IMR-90 (cell line): Measurements from ENCODE around the gene POLR1H. TPM values are rescaled to one million over a fixed set of nuclear protein-coding genes. Genes with fewer than 3 reads are reported as not detected.

ENCODE experiments used
- ATAC-seq: fragments of 200-7000 bp; cut with Tn5 transposase; 2 replicates; pipeline ENCODE4 v1.9.1; 2020; ENCODE audit warnings: low read depth, mild to moderate bottlenecking, moderate library complexity
- BruUV-seq: library from RNA; stranded (reverse); fragments of 400-500 nt; replicated peaks from 2 replicates; lab custom pipeline; 2021; lab: Mats Ljungman, UMichigan
- CTCF ChIA-PET: fragments of 300-600 bp; formaldehyde crosslinking; extraction: SDS; loops from one replicate; lab custom pipeline; 2021; ENCODE audit warnings: antibody characterized with exemption; lab: Yijun Ruan, JAX
- POLR2A ChIA-PET: fragments of 300-600 bp; sonication (Branson Sonifier 250); formaldehyde crosslinking; loops from one replicate; lab custom pipeline; 2022; ENCODE audit warnings: antibody characterized with exemption; ENCODE audit not compliant: unreplicated experiment; lab: Charles Lee
- DNase-seq: peaks from one replicate; pipeline ENCODE4 v3.0.0; 2013
- H2AFZ ChIP-seq: replicated peaks from 2 replicates; pipeline ENCODE3; 2013; ENCODE audit warnings: low read length, mild to moderate bottlenecking; ENCODE audit not compliant: poor library complexity
- H2AK5ac ChIP-seq: 2 replicates; pipeline ENCODE4 v1.6.1; 2013; ENCODE audit warnings: low read depth, low read length, inconsistent platforms
- H2AK9ac ChIP-seq: replicated peaks from 2 replicates; pipeline ENCODE3; 2013; ENCODE audit warnings: mild to moderate bottlenecking, low read depth, low read length, moderate library complexity; ENCODE audit not compliant: poor library complexity
- H2BK120ac ChIP-seq: 2 replicates; pipeline ENCODE4 v1.6.1; 2013; ENCODE audit warnings: low read depth, low read length, inconsistent platforms
- H2BK15ac ChIP-seq: 3 replicates; pipeline ENCODE4 v1.6.1; 2013; ENCODE audit warnings: low read depth, low read length, inconsistent platforms
- H2BK20ac ChIP-seq: 2 replicates; pipeline ENCODE4 v1.6.1; 2013; ENCODE audit warnings: low read depth, mild to moderate bottlenecking, inconsistent platforms, low read length, moderate library complexity
- H2BK5ac ChIP-seq: 2 replicates; pipeline ENCODE4 v1.6.1; 2013; ENCODE audit warnings: mild to moderate bottlenecking, low read depth, low read length, inconsistent platforms; ENCODE audit not compliant: poor library complexity, severe bottlenecking
- H3K14ac ChIP-seq: replicated peaks from 2 replicates; pipeline ENCODE4 v1.6.1; 2013; ENCODE audit warnings: low read depth, low read length, inconsistent platforms
- H3K18ac ChIP-seq: 2 replicates; pipeline ENCODE4 v1.6.1; 2013; ENCODE audit warnings: low read depth, low read length, control low read depth
- H3K23ac ChIP-seq: 2 replicates; pipeline ENCODE4 v1.6.1; 2013; ENCODE audit warnings: low read depth, low read length, inconsistent platforms
- H3K27ac ChIP-seq: 2 replicates; pipeline ENCODE4 v1.5.1; 2013; ENCODE audit warnings: mild to moderate bottlenecking, control low read depth, low read length; ENCODE audit not compliant: insufficient read depth
- H3K27me3 ChIP-seq: 2 replicates; pipeline ENCODE4 v1.6.1; 2013; ENCODE audit warnings: low read length; ENCODE audit not compliant: control insufficient read depth, insufficient read depth
- H3K36me3 ChIP-seq: 2 replicates; pipeline ENCODE4 v1.6.1; 2013; ENCODE audit warnings: low read length, mixed read lengths; ENCODE audit not compliant: control insufficient read depth, insufficient read depth
- H3K4ac ChIP-seq: 2 replicates; pipeline ENCODE4 v1.6.1; 2013; ENCODE audit warnings: low read depth, low read length, inconsistent platforms
- H3K4me1 ChIP-seq: 2 replicates; pipeline ENCODE4 v1.6.1; 2013; ENCODE audit warnings: low read length, mixed read lengths; ENCODE audit not compliant: control insufficient read depth, insufficient read depth
- H3K4me2 ChIP-seq: 2 replicates; pipeline ENCODE4 v1.6.1; 2013; ENCODE audit warnings: low read depth, mild to moderate bottlenecking, control low read depth, low read length, moderate library complexity
- H3K4me3 ChIP-seq: 2 replicates; pipeline ENCODE4 v1.5.1; 2013; ENCODE audit warnings: low read depth, mild to moderate bottlenecking, control low read depth, low read length, moderate library complexity; ENCODE audit not compliant: insufficient read depth
- H3K56ac ChIP-seq: 2 replicates; pipeline ENCODE4 v1.6.1; 2013; ENCODE audit warnings: low read length, inconsistent platforms; ENCODE audit not compliant: insufficient read depth; ENCODE audit errors: extremely low read depth
- H3K79me1 ChIP-seq, 2 experiments: 2 replicates each; pipeline ENCODE4 v1.6.1; 2013; ENCODE audit warnings: low read length in 2 of 2, inconsistent platforms in 1 of 2, low read depth in 1 of 2
- H3K9ac ChIP-seq: 2 replicates; pipeline ENCODE4 v1.6.1; 2013; ENCODE audit warnings: low read depth, low read length, control low read depth
- H3K9me1 ChIP-seq: 2 replicates; pipeline ENCODE4 v1.6.1; 2013; ENCODE audit warnings: low read length, inconsistent platforms; ENCODE audit not compliant: insufficient read depth
- H3K9me3 ChIP-seq: 2 replicates; pipeline ENCODE4 v1.6.1; 2013; ENCODE audit warnings: low read length; ENCODE audit not compliant: control insufficient read depth, insufficient read depth
- H4K20me1 ChIP-seq: 2 replicates; pipeline ENCODE4 v1.6.1; 2013; ENCODE audit warnings: low read length, inconsistent platforms; ENCODE audit not compliant: insufficient read depth
- H4K5ac ChIP-seq: 2 replicates; pipeline ENCODE4 v1.6.1; 2013; ENCODE audit warnings: mild to moderate bottlenecking, low read depth, low read length, control low read depth
- H4K8ac ChIP-seq, 2 experiments: 2 replicates each; pipeline ENCODE4 v1.6.1; 2013; ENCODE audit warnings: low read depth in 2 of 2, low read length in 2 of 2, control low read depth in 1 of 2, inconsistent platforms in 1 of 2
- H4K91ac ChIP-seq: 2 replicates; pipeline ENCODE4 v1.6.1; 2013; ENCODE audit warnings: low read depth, low read length, inconsistent platforms; ENCODE audit not compliant: insufficient read depth
- CEBPB ChIP-seq: IDR thresholded peaks from 2 replicates; pipeline ENCODE4 v1.6.1; 2012; ENCODE audit warnings: low read depth, low read length, improper control_type of control experiment
- CHD1 ChIP-seq: IDR thresholded peaks from 2 replicates; pipeline ENCODE4 v1.6.1; 2012; ENCODE audit warnings: low read depth, low read length, improper control_type of control experiment
- FOS ChIP-seq: fragments of 150-350 bp; IDR thresholded peaks from 2 replicates; pipeline ENCODE4 v1.6.1; 2016; ENCODE audit warnings: low read depth, low read length
- MAFK ChIP-seq: IDR thresholded peaks from 2 replicates; pipeline ENCODE4 v1.6.1; 2012; ENCODE audit warnings: low read depth, low read length, improper control_type of control experiment
- MAZ ChIP-seq: IDR thresholded peaks from 2 replicates; pipeline ENCODE4 v1.6.1; 2012; ENCODE audit warnings: low read depth, mild to moderate bottlenecking, low read length, improper control_type of control experiment, moderate library complexity, borderline replicate concordance
- MXI1 ChIP-seq: IDR thresholded peaks from 2 replicates; pipeline ENCODE4 v1.6.1; 2012; ENCODE audit warnings: low read depth, mild to moderate bottlenecking, low read length, moderate library complexity, borderline replicate concordance
- POLR2A ChIP-seq: IDR thresholded peaks from 2 replicates; pipeline ENCODE4 v1.6.1; 2012; ENCODE audit warnings: mild to moderate bottlenecking, low read depth, low read length
- RAD21 ChIP-seq: IDR thresholded peaks from 2 replicates; pipeline ENCODE4 v1.6.1; 2012; ENCODE audit warnings: low read length, improper control_type of control experiment
- RCOR1 ChIP-seq: IDR thresholded peaks from 2 replicates; pipeline ENCODE4 v1.6.1; 2012; ENCODE audit warnings: mild to moderate bottlenecking, low read length, improper control_type of control experiment; ENCODE audit not compliant: insufficient replicate concordance
- RFX5 ChIP-seq: IDR thresholded peaks from 2 replicates; pipeline ENCODE4 v1.8.0; 2012; ENCODE audit warnings: low read depth, mild to moderate bottlenecking, low read length, moderate library complexity
- SMC3 ChIP-seq: fragments of 150-350 bp; IDR thresholded peaks from 2 replicates; pipeline ENCODE4 v1.6.1; 2016; ENCODE audit warnings: low read depth, mild to moderate bottlenecking, antibody characterized with exemption, low read length, moderate library complexity
- USF2 ChIP-seq: fragments of 150-350 bp; IDR thresholded peaks from 2 replicates; pipeline ENCODE4 v1.6.1; 2017; ENCODE audit warnings: mild to moderate bottlenecking, antibody characterized with exemption, low read length, low read depth
- WGBS, 2 experiments: methylation state at CpG; one replicate each; pipeline versions ENCODE4 v1.1.5 to v1.1.7; 2013; ENCODE audit warnings: missing lambda C conversion rate in 2 of 2; ENCODE audit not compliant: insufficient read length in 1 of 2; ENCODE audit errors: extremely low coverage in 2 of 2; 5-methylcytosine and 5-hydroxymethylcytosine counted together
- dilution Hi-C: fragments of 300-500 bp; cut with HindIII; formaldehyde crosslinking; loops from one replicate; pipeline ENCODE4 v1.14.3; 2018; ENCODE audit warnings: low sequenced_read_pairs; ENCODE audit not compliant: unreplicated experiment
- in situ Hi-C: fragments of 300-500 bp; cut with MboI; formaldehyde crosslinking; loops from 3 replicates; pipeline ENCODE4 v1.14.3; 2019; ENCODE audit warnings: low sequenced_read_pairs, inconsistent platforms, mixed read lengths
- intact Hi-C: fragments of 100-400 bp; cut with micrococcal nuclease; formaldehyde crosslinking; loops from 2 replicates; pipeline ENCODE4 v1.10.0; 2022
- polyA plus RNA-seq, 3 experiments: library from polyadenylated mRNA; depleted of rRNA; stranded (reverse); fragments of >200 nt; gene quantifications; 2 replicates each; pipeline ENCODE4 v1.2.3, GENCODE V29; 2012; ENCODE audit warnings: low replicate concordance in 1 of 3
- total RNA-seq: library from RNA; depleted of rRNA; stranded (reverse); fragments of >200 nt; gene quantifications from 2 replicates; pipeline ENCODE4 v1.2.3, GENCODE V29; 2012
- TF ChIP-seq, protein P1 (sequence below): conservative IDR thresholded peaks from 2 replicates; pipeline ENCODE4 v1.5.1; 2012; ENCODE audit warnings: mild to moderate bottlenecking, low read depth, low read length, improper control_type of control experiment
- TF ChIP-seq, protein P2 (sequence below): fragments of 150-350 bp; IDR thresholded peaks from 2 replicates; pipeline ENCODE4 v1.6.1; 2016; ENCODE audit warnings: low read depth, mild to moderate bottlenecking, low read length, moderate library complexity, borderline replicate concordance

The POLR1H gene
- total and polyA plus RNA-seq, 2 of the 4 experiments (the other 2 are of a cell fraction) = 24.6 to 34.6 TPM

- POLR2A ChIA-PET = no interaction called here
- H3K27ac ChIP-seq = no peak overlapping the region
- H2BK5ac ChIP-seq = no peak overlapping the region
- peaks cover 48% of the 10 kb centered on the region for H3K27me3 ChIP-seq
- H3K4me2 ChIP-seq = no peak overlapping the region
- H3K14ac ChIP-seq = no peak overlapping the region
- no peak overlapping the region for H3K9ac ChIP-seq
- no peak overlapping the region for H4K5ac ChIP-seq
- H3K9me3 ChIP-seq = peaks cover 2% of the 10 kb centered on the region; the same call in 1 of the 2 replicates
- no peak overlapping the region for H2AK9ac ChIP-seq
- no peak overlapping the region for H2AFZ ChIP-seq
- CTCF ChIA-PET = interaction anchor here (3.0 kb wide), 1 partner anchor 27 kb away, joined by 54 read pairs; no protein-coding TSS in a partner anchor
- peaks cover 6% of the 10 kb centered on the region for H3K4me1 ChIP-seq
- H2BK120ac ChIP-seq = no peak overlapping the region
- no peak overlapping the region for H2BK20ac ChIP-seq
- no peaks in the 10 kb centered on the region for H4K20me1 ChIP-seq
- H3K23ac ChIP-seq = no peak overlapping the region
- no peak overlapping the region for H3K56ac ChIP-seq
- H4K91ac ChIP-seq = no peak overlapping the region
- no peaks in the 10 kb centered on the region for H3K36me3 ChIP-seq
- in situ Hi-C loops (no loop called here), intact Hi-C loops (loop anchor here (5.0 kb wide), 1 partner anchor 113 kb away; no protein-coding TSS in a partner anchor), dilution Hi-C loops (no loop called here)
- no peak overlapping the region for H3K18ac ChIP-seq
- no peak overlapping the region for H4K8ac ChIP-seq
- no TSS peak for BruUV-seq
- H2BK15ac ChIP-seq = no peak overlapping the region
- no peak for DNase-seq
- H2AK5ac ChIP-seq = no peak overlapping the region
- H3K79me1 ChIP-seq = no peaks in the 10 kb centered on the region
- no peaks in the 10 kb centered on the region; the same call in 1 of the 2 replicates for H3K9me1 ChIP-seq
- H3K4ac ChIP-seq = no peak overlapping the region
- no peak for TF ChIP-seq MAZ
- no peak for TF ChIP-seq FOS
- TF ChIP-seq, protein P1, sequence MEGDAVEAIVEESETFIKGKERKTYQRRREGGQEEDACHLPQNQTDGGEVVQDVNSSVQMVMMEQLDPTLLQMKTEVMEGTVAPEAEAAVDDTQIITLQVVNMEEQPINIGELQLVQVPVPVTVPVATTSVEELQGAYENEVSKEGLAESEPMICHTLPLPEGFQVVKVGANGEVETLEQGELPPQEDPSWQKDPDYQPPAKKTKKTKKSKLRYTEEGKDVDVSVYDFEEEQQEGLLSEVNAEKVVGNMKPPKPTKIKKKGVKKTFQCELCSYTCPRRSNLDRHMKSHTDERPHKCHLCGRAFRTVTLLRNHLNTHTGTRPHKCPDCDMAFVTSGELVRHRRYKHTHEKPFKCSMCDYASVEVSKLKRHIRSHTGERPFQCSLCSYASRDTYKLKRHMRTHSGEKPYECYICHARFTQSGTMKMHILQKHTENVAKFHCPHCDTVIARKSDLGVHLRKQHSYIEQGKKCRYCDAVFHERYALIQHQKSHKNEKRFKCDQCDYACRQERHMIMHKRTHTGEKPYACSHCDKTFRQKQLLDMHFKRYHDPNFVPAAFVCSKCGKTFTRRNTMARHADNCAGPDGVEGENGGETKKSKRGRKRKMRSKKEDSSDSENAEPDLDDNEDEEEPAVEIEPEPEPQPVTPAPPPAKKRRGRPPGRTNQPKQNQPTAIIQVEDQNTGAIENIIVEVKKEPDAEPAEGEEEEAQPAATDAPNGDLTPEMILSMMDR = no peak
- TF ChIP-seq, protein P2, sequence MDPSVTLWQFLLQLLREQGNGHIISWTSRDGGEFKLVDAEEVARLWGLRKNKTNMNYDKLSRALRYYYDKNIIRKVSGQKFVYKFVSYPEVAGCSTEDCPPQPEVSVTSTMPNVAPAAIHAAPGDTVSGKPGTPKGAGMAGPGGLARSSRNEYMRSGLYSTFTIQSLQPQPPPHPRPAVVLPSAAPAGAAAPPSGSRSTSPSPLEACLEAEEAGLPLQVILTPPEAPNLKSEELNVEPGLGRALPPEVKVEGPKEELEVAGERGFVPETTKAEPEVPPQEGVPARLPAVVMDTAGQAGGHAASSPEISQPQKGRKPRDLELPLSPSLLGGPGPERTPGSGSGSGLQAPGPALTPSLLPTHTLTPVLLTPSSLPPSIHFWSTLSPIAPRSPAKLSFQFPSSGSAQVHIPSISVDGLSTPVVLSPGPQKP = no peak
- no peak for TF ChIP-seq USF2
- no peak for TF ChIP-seq CEBPB
- TF ChIP-seq MAFK = no peak
- no peak for TF ChIP-seq RAD21
- no peak for TF ChIP-seq POLR2A
- no peak for TF ChIP-seq CHD1
- TF ChIP-seq RCOR1 = no peak
- no peak for TF ChIP-seq MXI1
- TF ChIP-seq RFX5 = no peak
- TF ChIP-seq SMC3 = no peak
- no peak for ATAC-seq
- WGBS, 2 experiments = no CpG with 5 or more reads among the region's 2 CpGs
- H3K4me3 ChIP-seq = no peak overlapping the region
Measured at GRCh38 chr6:30104661-30105060, 43.6 kb downstream of the POLR1H start.
